ENCODE results near the gene CUL4A.

DNA sequence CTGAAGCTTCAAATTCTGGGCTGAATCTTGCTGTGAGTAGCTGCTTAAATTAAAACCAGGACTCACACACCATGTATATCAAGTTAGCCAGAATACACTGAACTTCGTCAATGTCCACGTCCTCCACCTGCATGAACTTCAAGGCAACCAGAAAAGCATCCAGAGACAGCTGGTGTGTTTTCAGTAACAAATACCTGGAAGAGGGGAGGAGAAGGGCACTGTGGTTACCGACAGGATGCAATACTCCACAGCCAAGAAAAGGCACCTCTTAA lies 30.6 kb upstream of the CUL4A start:
- TF ChIP-seq, protein P1, sequence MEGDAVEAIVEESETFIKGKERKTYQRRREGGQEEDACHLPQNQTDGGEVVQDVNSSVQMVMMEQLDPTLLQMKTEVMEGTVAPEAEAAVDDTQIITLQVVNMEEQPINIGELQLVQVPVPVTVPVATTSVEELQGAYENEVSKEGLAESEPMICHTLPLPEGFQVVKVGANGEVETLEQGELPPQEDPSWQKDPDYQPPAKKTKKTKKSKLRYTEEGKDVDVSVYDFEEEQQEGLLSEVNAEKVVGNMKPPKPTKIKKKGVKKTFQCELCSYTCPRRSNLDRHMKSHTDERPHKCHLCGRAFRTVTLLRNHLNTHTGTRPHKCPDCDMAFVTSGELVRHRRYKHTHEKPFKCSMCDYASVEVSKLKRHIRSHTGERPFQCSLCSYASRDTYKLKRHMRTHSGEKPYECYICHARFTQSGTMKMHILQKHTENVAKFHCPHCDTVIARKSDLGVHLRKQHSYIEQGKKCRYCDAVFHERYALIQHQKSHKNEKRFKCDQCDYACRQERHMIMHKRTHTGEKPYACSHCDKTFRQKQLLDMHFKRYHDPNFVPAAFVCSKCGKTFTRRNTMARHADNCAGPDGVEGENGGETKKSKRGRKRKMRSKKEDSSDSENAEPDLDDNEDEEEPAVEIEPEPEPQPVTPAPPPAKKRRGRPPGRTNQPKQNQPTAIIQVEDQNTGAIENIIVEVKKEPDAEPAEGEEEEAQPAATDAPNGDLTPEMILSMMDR (IDR thresholded peaks at IDR 0.05; ENCODE audit: insufficient read depth, low read depth, low read length) = no peak
- no peak for TF ChIP-seq EZH2 (IDR thresholded peaks at IDR 0.05; ENCODE audit: insufficient read depth, low read length)
